ENCODE results near the gene B3GNT7. TPM values are rescaled to one million over a fixed set of nuclear protein-coding genes. Genes with fewer than 3 reads are reported as not detected.
A peak's percentile ranks its signal among the peaks of the same experiment; 100 is the strongest.

Gene B3GNT7
- total RNA-seq, 2 experiments from 2014 or later, result 7.8 to 8.7 TPM

GRCh38 chr2:231396058-231396821, 730 bp downstream of the B3GNT7 start:
- H3K36me3 ChIP-seq (ENCODE audit: insufficient read depth, low read length), result no peaks in the 10 kb centered on the region
- H3K79me2 ChIP-seq (ENCODE audit: insufficient read depth, low read depth, low read length), result no peaks in the 10 kb centered on the region
- BruUV-seq (replicated peaks), result no TSS peak
- H3K4me2 ChIP-seq (ENCODE audit: low read length), result peak overlapping the region; percentile 96
- no peaks in the 10 kb centered on the region for H3K9me2 ChIP-seq (ENCODE audit: insufficient read depth, low read length)
- no peaks in the 10 kb centered on the region for H3K9me3 ChIP-seq (ENCODE audit: low read length)
- no peaks in the 10 kb centered on the region for H4K20me1 ChIP-seq (ENCODE audit: insufficient read depth, low read length)
- peak; percentile 18 for DNase-seq (ENCODE audit: low spot score)
- H3K27ac ChIP-seq (ENCODE audit: low read depth, low read length, poor library complexity, severe bottlenecking), result no peak overlapping the region
- CTCF ChIA-PET (ENCODE audit: unreplicated experiment), result interaction anchor here (0.6 to 1.3 kb wide), 6 partner anchors 23 to 169 kb away, joined by 3 to 4 read pairs (median 3); no protein-coding TSS in a partner anchor
- peak overlapping the region; percentile 79 for H3K4me3 ChIP-seq (ENCODE audit: low read depth, low read length, poor library complexity, severe bottlenecking)
- peaks cover 50% of the 10 kb centered on the region for H3K4me1 ChIP-seq (ENCODE audit: insufficient read depth, low read length, poor library complexity, severe bottlenecking)
- POLR2A ChIA-PET, result interaction anchor here (0.7 to 0.8 kb wide), 3 partner anchors 13 to 167 kb away, joined by 3 to 7 read pairs (median 3); no protein-coding TSS in a partner anchor
- peak overlapping the region; percentile 40; the same call in 1 of the 2 replicates for H2AFZ ChIP-seq (ENCODE audit: low read length)
- TF ChIP-seq CTCF (conservative IDR thresholded peaks at IDR 0.05; ENCODE audit: low read length) (no peak), EZH2phosphoT487 (IDR thresholded peaks at IDR 0.05; ENCODE audit: borderline replicate concordance, low read depth, low read length) (no peak)
- intact Hi-C loops (cut with micrococcal nuclease; ENCODE audit: unreplicated experiment), result loop anchor here (10.0 kb wide), 1 partner anchor 279 kb away; no protein-coding TSS in a partner anchor

GRCh38 chr2:231397011-231397927, 1.8 kb downstream of the B3GNT7 start:
- Histone ChIP-seq H3K4me3 (ENCODE audit: low read depth, low read length, poor library complexity, severe bottlenecking) (peak overlapping the region; percentile 79), H3K9me2 (ENCODE audit: insufficient read depth, low read length) (no peaks in the 10 kb centered on the region), H3K79me2 (ENCODE audit: insufficient read depth, low read depth, low read length) (no peaks in the 10 kb centered on the region), H3K4me2 (ENCODE audit: low read length) (peak overlapping the region; percentile 96), H3K27ac (ENCODE audit: low read depth, low read length, poor library complexity, severe bottlenecking) (no peak overlapping the region), H3K4me1 (ENCODE audit: insufficient read depth, low read length, poor library complexity, severe bottlenecking) (peaks cover 39% of the 10 kb centered on the region), H3K9me3 (ENCODE audit: low read length) (no peaks in the 10 kb centered on the region), H4K20me1 (ENCODE audit: insufficient read depth, low read length) (no peaks in the 10 kb centered on the region), H2AFZ (ENCODE audit: low read length) (no peak overlapping the region), H3K36me3 (ENCODE audit: insufficient read depth, low read length) (no peaks in the 10 kb centered on the region)
- CTCF ChIA-PET (ENCODE audit: unreplicated experiment), result interaction anchor here (0.6 to 1.3 kb wide), 6 partner anchors 85 to 1475 kb away, joined by 3 to 4 read pairs (median 3); partner anchors contain the start of gene TRIP12
- intact Hi-C loops (cut with micrococcal nuclease; ENCODE audit: unreplicated experiment), result loop anchor here (10.0 kb wide), 1 partner anchor 278 kb away; no protein-coding TSS in a partner anchor
- no peak for DNase-seq (ENCODE audit: low spot score)
- POLR2A ChIA-PET, result interaction anchor here (0.6 to 0.8 kb wide), 5 partner anchors 12 to 168 kb away, joined by 3 to 7 read pairs (median 3); partner anchors contain the start of gene NCL
- BruUV-seq (replicated peaks), result no TSS peak
- TF ChIP-seq EZH2phosphoT487 (IDR thresholded peaks at IDR 0.05; ENCODE audit: borderline replicate concordance, low read depth, low read length) (no peak), CTCF (conservative IDR thresholded peaks at IDR 0.05; ENCODE audit: low read length) (no peak)
